Adrenal gland (tissue), 12 donors: ENCODE measurements around the gene S100A9. TPM values are rescaled to one million over a fixed set of nuclear protein-coding genes. Genes with fewer than 3 reads are reported as not detected.

Source experiments
- DNase-seq, 7 donors: peaks; one replicate each; pipeline ENCODE4 v3.0.0-alpha.2; 2019 to 2020
- H3K27ac ChIP-seq, 5 donors: fragments of 200-600 bp; sonication (generic) in 4 of 5; 1 replicate in 3 of 5; 2 replicates in 2 of 5; pipeline versions ENCODE4 v1.5.1 to v1.8.0; 2016 to 2020; ENCODE audit warnings: mild to moderate bottlenecking in 1 of 5
- H3K27me3 ChIP-seq: fragments of 200-600 bp; 2 replicates; pipeline ENCODE4 v1.8.0; 2021
- H3K36me3 ChIP-seq, 2 donors: fragments of 200-600 bp; replicated peaks in 1 of 2; 1 replicate in 1 of 2; 2 replicates in 1 of 2; pipeline versions ENCODE4 v1.5.1 to v1.8.0; 2018 to 2022
- H3K4me1 ChIP-seq, 2 donors: fragments of 200-600 bp; replicated peaks in 1 of 2; 1 replicate in 1 of 2; 2 replicates in 1 of 2; pipeline versions ENCODE4 v1.5.1 to v1.8.0; 2018 to 2021
- H3K4me3 ChIP-seq, 4 donors: fragments of 200-600 bp; sonication (generic) in 3 of 4; one replicate each; pipeline ENCODE4 v1.5.1; 2016 to 2018
- H3K9me3 ChIP-seq, 3 donors: fragments of 200-600 bp; sonication (generic) in 1 of 3; replicated peaks in 1 of 3; 1 replicate in 2 of 3; 2 replicates in 1 of 3; pipeline versions ENCODE4 v1.5.1 to v1.8.0; 2016 to 2021
- CTCF ChIP-seq, 6 experiments: fragments of 450-650 bp in 4 of 6; fragments of 200-600 bp in 2 of 6; sonication (generic) in 1 of 6; IDR thresholded peaks; 1 replicate in 5 of 6; 2 replicates in 1 of 6; pipeline versions ENCODE4 v1.5.1 to v1.8.0; 2016 to 2021; ENCODE audit warnings: antibody characterized with exemption in 6 of 6, mild to moderate bottlenecking in 2 of 6, moderate library complexity in 1 of 6
- POLR2A ChIP-seq, 2 donors: fragments of 450-650 bp; IDR thresholded peaks; one replicate each; pipeline ENCODE4 v1.6.1; 2017; ENCODE audit warnings: antibody characterized with exemption in 2 of 2, mild to moderate bottlenecking in 2 of 2, moderate library complexity in 1 of 2
- WGBS, 4 donors: extraction: QIAGEN DNeasy Blood & Tissue Kit in 2 of 4; methylation state at CpG; one replicate each; pipeline versions ENCODE4 v1.1.5 to v1.1.7; 2013 to 2017; 5-methylcytosine and 5-hydroxymethylcytosine counted together
- intact Hi-C, 2 donors: fragments of 100-400 bp; cut with DNase I; formaldehyde crosslinking; loops; one replicate each; pipeline versions ENCODE4 v1.14.1 to v1.15.0; 2022 to 2023
- polyA plus RNA-seq, 3 donors: library from polyadenylated mRNA; stranded (reverse); fragments of 200-250 nt in 2 of 3; fragments of 350-450 nt in 1 of 3; fragmentation: Illumina TruSeq in 1 of 3; extraction: RNeasy Lipid Tissue Mini Kit (QIAGEN cat#74804) in 1 of 3; gene quantifications; one replicate each; pipeline ENCODE4 v1.2.3, GENCODE V29; 2013 to 2014
- total RNA-seq, 9 donors: library from RNA; depleted of rRNA in 4 of 9; stranded (reverse); fragments of >200 nt in 4 of 9; fragments of 120-200 nt in 1 of 9; fragmentation: NEBNext Ultra II Directional in 1 of 9; extraction: Animal tissue kit (Norgen Biotek cat#: 25700) in 1 of 9; gene quantifications; one replicate each; pipeline versions ENCODE4 v1.1.0 to v1.2.4, GENCODE V29; 2013 to 2023
- donor health status: healthy with polysubstance abuse.
- donor health status: Bipolar disorder and iron deficiency.
- donor health status: DM: yes; HTN: yes; CAD: no.
- donor health status: DM: no; HTN: no; CAD: no.
- donor health status: DM: no; HTN: no; CAD: no.
- donor health status: DM: yes; HTN: yes; CAD: no.

Gene S100A9
- total and polyA plus RNA-seq, 12 donors, result 30.6 to 544 (median 158) TPM

- TF ChIP-seq CTCF (IDR thresholded peaks at IDR 0.05), result no peak
- no peak for TF ChIP-seq POLR2A (IDR thresholded peaks at IDR 0.05)
- Histone ChIP-seq H3K9me3 (no peaks in the 10 kb centered on the region), H3K36me3 (no peaks in the 10 kb centered on the region), H3K4me1 (no peaks in the 10 kb centered on the region), H3K27ac (peak within 1 kb of the TSS in 1 of 5 donors; percentile 29), H3K27me3 (no peaks in the 10 kb centered on the region), H3K4me3 (no peak within 1 kb of the TSS)
- WGBS, 4 donors, result 44 to 70% (median 65%) methylated on average over 6 to 7 of the region's 7 CpGs
- peak; percentile 37 to 81 (median 56) for DNase-seq
- intact Hi-C loops, result no loop called here
Observed at GRCh38 chr1:153390938-153391710, 33.5 kb downstream of the S100A9 start, which contains the start of gene S100A8. Gene S100A8 (minus strand): TSS chr1:153391073. CDS start chr1:153390535, 538 bp downstream.

GRCh38 chr1:153392258-153392657 is 34.6 kb downstream of the S100A9 start:
- H3K27ac ChIP-seq, result no peak overlapping the region
- H3K9me3 ChIP-seq, result no peaks in the 10 kb centered on the region
- H3K4me3 ChIP-seq, result no peak overlapping the region
- H3K27me3 ChIP-seq, result no peaks in the 10 kb centered on the region
- no peaks in the 10 kb centered on the region for H3K36me3 ChIP-seq
- TF ChIP-seq CTCF (IDR thresholded peaks at IDR 0.05) (no peak), POLR2A (IDR thresholded peaks at IDR 0.05) (no peak)
- no peak for DNase-seq
- intact Hi-C loops, result no loop called here
- H3K4me1 ChIP-seq, result no peaks in the 10 kb centered on the region
- WGBS, 4 donors, result 42 to 47% (median 46%) methylated on average over 3 of the region's 3 CpGs

- H3K27me3 ChIP-seq, result no peaks in the 10 kb centered on the region
- no peaks in the 10 kb centered on the region for H3K36me3 ChIP-seq
- 63 to 73% (median 66%) methylated on average over 3 of the region's 3 CpGs for WGBS, 4 donors
- no peak overlapping the region for H3K27ac ChIP-seq
- no peak for DNase-seq
- no peaks in the 10 kb centered on the region for H3K9me3 ChIP-seq
- H3K4me1 ChIP-seq, result no peaks in the 10 kb centered on the region
- no peak overlapping the region for H3K4me3 ChIP-seq
- TF ChIP-seq POLR2A (IDR thresholded peaks at IDR 0.05), result no peak
- no peak for TF ChIP-seq CTCF (IDR thresholded peaks at IDR 0.05)
- intact Hi-C loops, result no loop called here
Observed at GRCh38 chr1:153392822-153393221, 35.2 kb downstream of the S100A9 start.

DNA sequence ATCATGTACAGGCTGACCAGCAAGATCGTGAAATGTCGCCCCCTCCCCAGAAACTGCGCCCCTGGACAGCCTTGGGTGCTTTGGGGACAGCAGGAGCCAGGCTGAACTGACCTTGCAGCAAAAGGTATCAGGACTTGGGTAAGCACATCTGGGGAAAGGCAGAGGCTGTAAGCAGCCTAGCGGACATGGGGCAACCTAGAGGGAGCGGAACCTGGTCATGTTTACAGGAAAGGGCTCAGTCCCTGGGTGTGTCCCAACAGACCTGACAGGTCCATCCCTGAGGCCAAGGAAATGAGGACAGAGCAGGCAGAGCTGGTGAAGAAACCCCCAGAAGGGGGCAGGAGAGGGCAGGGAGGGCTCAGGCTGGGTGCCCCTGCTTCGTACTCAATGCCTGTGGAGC is 36.3 kb downstream of the S100A9 start:
- H3K27ac ChIP-seq, result no peak overlapping the region
- H3K36me3 ChIP-seq, result no peaks in the 10 kb centered on the region
- no peak for DNase-seq
- intact Hi-C loops, result no loop called here
- no peaks in the 10 kb centered on the region for H3K27me3 ChIP-seq
- WGBS, 4 donors, result 73 to 92% (median 76%) methylated on average over 5 to 6 of the region's 6 CpGs
- no peak overlapping the region for H3K4me3 ChIP-seq
- no peaks in the 10 kb centered on the region for H3K4me1 ChIP-seq
- no peaks in the 10 kb centered on the region for H3K9me3 ChIP-seq
- TF ChIP-seq CTCF (IDR thresholded peaks at IDR 0.05) (no peak), POLR2A (IDR thresholded peaks at IDR 0.05) (no peak)
